AG04449 (cell line): Measurements from ENCODE around the gene PRRT1B.

ENCODE experiments used
- CTCF ChIA-PET: fragments of 350-600 bp; formaldehyde crosslinking; extraction: SDS; loops from one replicate; lab custom pipeline; 2021; ENCODE audit warnings: antibody characterized with exemption; lab: Yijun Ruan, JAX
- POLR2A ChIA-PET: fragments of 400-600, 350-600 bp; formaldehyde crosslinking; extraction: SDS; loops from one replicate; lab custom pipeline; 2020; ENCODE audit warnings: antibody characterized with exemption, inconsistent platforms; lab: Yijun Ruan, JAX
- DNase-seq: peaks from one replicate; pipeline ENCODE4 v3.0.0-alpha.2; 2010; ENCODE audit warnings: low read depth, low spot score
- H3K4me3 ChIP-seq: 2 replicates; pipeline ENCODE4 v1.5.1; 2011; ENCODE audit warnings: low read depth, mild to moderate bottlenecking, control low read depth, low read length
- TF ChIP-seq, protein P1 (sequence below): IDR thresholded peaks from one replicate; pipeline ENCODE4 v1.5.1; 2011; ENCODE audit warnings: mild to moderate bottlenecking, moderate library complexity, low read length, control low read depth, inconsistent platforms; ENCODE audit not compliant: insufficient read depth; ENCODE audit errors: missing control alignments

Gene PRRT1B

DNA sequence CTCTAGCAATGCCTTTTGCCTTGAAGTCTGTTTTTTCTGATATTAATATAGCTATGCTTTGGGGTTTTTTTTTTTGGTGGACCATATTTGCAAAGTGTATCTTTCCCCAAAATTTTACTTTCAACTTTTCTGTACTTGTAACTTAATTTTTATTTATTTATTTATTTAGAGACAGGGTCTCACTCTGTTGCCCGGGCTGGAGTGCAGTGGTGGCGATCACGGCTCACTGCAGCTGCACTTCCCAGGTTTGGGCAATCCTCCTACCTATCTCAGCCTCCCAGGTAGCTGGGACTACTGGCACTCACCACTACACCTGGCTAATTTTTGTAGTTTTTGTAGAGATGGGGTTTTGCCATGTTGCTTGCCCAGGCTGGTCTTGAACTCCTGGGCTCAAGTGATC lies 20.8 kb downstream of the PRRT1B start:
- DNase-seq: no peak
- TF ChIP-seq, protein P1, sequence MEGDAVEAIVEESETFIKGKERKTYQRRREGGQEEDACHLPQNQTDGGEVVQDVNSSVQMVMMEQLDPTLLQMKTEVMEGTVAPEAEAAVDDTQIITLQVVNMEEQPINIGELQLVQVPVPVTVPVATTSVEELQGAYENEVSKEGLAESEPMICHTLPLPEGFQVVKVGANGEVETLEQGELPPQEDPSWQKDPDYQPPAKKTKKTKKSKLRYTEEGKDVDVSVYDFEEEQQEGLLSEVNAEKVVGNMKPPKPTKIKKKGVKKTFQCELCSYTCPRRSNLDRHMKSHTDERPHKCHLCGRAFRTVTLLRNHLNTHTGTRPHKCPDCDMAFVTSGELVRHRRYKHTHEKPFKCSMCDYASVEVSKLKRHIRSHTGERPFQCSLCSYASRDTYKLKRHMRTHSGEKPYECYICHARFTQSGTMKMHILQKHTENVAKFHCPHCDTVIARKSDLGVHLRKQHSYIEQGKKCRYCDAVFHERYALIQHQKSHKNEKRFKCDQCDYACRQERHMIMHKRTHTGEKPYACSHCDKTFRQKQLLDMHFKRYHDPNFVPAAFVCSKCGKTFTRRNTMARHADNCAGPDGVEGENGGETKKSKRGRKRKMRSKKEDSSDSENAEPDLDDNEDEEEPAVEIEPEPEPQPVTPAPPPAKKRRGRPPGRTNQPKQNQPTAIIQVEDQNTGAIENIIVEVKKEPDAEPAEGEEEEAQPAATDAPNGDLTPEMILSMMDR: no peak
- POLR2A ChIA-PET: no interaction called here
- CTCF ChIA-PET: interaction anchor here (0.9 to 1.8 kb wide), 2 partner anchors 11 to 174 kb away, joined by 3 to 7 read pairs; partner anchors contain the start of gene RAPGEF1
- no peak overlapping the region for H3K4me3 ChIP-seq

DNA sequence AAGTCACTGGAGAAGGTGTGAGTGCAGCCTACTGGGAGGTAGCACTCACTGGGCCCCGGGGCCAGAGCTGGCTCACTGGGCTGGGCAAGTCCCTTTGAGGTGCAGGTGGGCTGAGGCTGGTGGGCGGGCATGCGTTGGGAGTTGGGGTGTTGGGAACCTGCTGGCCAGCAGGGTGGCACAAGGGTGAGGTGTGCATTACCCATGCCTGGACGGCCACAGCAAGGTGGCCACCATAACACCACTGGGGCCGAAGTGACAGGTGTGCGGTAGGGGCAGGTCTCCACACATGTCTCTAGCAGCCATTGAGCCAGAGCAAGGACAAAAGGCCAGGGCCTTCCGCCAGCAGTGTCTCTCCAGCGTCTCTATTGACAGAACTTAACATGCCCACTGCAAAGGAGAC lies 22.6 kb downstream of the PRRT1B start:
- H3K4me3 ChIP-seq: no peak overlapping the region
- CTCF ChIA-PET: no interaction called here
- no peak for DNase-seq
- POLR2A ChIA-PET: no interaction called here
- TF ChIP-seq, protein P1: no peak

DNA sequence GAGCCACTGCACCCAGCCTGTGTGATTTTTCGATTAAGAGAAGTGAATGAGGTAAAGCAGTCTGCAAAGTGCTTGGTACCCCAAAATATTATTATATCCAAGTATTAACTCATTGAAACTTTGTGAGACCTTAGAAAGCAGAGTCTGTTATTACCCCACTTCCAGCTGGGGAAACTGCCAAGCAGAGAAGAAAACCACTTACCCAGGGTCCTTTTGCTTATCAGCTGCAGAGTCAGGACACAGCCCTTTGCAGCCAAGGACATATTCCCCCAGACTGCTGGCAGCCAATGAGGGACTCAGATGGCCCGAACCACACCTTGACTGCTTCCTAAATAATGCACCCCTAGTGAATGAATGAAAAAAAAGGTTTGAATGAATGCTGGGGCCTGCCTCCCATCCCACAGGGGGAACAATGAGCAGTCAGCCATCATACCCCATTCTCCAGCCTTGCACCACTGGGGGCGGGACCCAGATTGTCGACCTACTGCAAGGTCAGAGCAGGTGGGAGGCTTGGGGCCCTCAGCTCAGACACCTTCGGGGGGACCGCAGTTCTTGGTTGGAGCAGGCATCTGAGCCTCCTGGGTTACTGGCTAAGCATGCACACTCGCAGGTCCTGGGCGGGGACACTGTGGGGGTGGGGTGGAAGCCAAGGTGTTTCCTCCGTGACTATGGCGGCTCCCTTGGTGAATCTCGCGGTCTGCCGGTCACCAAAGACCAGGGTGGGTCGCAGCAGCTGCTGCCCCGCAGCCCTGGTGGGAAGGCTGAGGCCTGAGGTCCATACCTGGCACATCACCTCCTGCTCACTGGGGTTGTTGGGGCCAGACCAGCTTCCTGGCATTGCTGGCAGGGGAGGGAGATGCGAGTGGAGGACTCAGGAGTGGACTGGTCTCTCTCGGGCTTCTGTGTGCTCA lies 29.7 kb downstream of the PRRT1B start:
- POLR2A ChIA-PET: no interaction called here
- no peak overlapping the region for H3K4me3 ChIP-seq
- DNase-seq: no peak
- TF ChIP-seq, protein P1: no peak
- CTCF ChIA-PET: interaction anchor here (0.8 to 0.9 kb wide), 2 partner anchors 16 to 165 kb away, joined by 3 read pairs; partner anchors contain the start of gene RAPGEF1

DNA sequence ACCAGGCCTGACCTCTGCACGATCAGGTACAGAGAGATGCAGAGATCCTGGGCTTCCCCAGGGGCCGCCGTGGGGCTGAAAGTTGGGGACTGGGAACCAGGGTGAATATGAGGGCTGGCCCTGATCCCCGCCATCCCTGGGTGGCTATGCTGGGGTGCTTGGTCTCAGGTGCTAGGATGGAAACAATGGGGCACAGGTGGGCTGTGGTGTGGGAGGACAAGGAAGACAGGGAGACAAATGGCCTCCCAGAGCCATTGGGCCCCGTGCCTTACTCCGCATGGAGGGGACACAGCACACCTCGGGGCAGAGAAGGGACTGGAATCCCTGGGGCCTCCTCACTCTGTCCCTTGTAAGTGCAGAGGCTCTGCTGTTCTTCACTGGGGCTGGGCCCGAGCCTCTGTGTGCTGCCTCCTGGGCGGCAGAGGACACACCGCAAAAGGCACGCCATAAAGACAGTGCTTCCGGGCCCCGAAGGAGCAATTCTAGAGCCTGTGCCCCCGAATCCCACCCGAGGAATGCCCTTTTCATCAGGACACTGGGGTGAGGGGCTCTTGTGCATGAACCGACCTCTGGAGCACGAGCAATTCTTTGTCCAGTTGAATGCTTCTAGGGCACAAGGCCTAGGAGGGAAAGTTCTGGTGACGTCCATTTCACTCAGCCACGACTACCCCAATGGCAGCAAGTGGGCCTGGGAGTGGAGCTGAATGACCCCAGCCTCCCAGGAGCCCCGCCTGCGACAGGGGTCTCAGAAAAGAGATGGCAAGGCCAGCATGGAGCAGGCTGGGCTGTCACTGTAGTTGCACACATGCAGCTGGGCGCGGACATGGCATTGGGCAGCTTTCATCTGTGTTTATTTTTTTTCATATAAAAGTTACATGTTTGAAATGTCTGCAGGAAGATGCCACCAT lies 30.9 kb downstream of the PRRT1B start:
- DNase-seq: no peak
- TF ChIP-seq, protein P1: no peak
- no peak overlapping the region for H3K4me3 ChIP-seq
- POLR2A ChIA-PET: interaction anchor here (0.6 kb wide), 1 partner anchor 29 kb away, joined by 3 read pairs; no protein-coding TSS in a partner anchor
- CTCF ChIA-PET: no interaction called here

DNA sequence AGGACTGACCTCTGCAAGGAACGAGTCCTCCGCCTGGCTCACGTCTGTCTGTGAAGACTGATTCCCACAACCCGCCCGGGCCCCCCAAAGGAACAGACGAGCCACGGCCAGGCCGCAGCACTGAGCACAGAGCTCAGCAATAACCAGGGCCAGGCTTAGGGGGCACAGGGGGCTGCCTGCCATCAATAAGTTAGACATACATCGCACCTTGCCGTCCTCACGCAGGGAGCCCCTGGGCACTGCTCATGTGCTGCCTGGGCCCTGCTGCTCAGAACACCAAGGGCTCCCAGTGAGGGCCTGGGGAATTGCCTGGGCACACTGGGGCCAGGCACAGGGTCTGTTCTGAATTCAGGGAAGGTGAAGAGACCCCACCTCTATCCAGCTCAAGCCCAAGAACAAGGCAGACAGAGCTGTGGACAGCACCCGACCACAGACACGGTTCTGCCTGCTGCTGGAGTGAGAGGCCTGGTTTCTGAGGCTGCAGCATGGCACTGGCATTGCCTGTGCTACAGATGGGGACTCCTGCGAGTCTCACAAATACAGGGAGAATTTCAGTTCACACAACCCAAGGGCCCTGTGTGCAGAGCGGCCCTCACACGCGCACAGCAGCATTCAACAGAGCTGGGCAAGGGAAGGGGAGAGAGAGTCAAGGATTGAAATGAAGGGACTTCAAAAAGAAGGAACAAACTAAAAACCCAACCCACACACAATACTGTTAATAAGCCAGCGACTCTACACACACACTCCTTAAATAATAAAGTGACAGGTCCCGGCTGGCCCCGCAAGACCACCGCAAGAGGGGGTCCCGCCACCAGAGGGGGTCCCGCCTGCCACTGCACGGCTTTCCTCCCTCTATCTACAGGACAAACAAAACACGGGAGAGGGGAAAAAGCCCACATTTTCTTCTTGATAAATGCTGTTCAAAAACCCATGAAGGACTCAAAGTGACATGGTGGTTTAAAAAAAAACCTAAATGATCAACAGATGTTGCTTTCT lies 32.0 kb downstream of the PRRT1B start:
- ChIA-PET POLR2A (interaction anchor here (0.6 kb wide), 1 partner anchor 30 kb away, joined by 3 read pairs; no protein-coding TSS in a partner anchor), CTCF (interaction anchor here (0.8 to 1.0 kb wide), 2 partner anchors 11 to 162 kb away, joined by 3 read pairs; no protein-coding TSS in a partner anchor)
- no peak overlapping the region for H3K4me3 ChIP-seq
- no peak for DNase-seq
- TF ChIP-seq, protein P1: no peak
